Stimulated activated CD4-positive, alpha-beta T cell treated with anti-CD3 and anti-CD28 coated beads, TNF-alpha, amount 100 ng/mL, for 24 hours (primary cell): ENCODE measurements around the gene RPS15.
"Not testable (repeated sequence)": the region's sequence is repeated elsewhere in the genome, so short reads cannot be mapped to it uniquely, and the experiment has no call there.

Experiments
- DNase-seq, 3 experiments: peaks; one replicate each; pipeline ENCODE4 v3.0.0-alpha.2; 2020; ENCODE audit warnings: low read depth in 3 of 3

The RPS15 gene

DNA sequence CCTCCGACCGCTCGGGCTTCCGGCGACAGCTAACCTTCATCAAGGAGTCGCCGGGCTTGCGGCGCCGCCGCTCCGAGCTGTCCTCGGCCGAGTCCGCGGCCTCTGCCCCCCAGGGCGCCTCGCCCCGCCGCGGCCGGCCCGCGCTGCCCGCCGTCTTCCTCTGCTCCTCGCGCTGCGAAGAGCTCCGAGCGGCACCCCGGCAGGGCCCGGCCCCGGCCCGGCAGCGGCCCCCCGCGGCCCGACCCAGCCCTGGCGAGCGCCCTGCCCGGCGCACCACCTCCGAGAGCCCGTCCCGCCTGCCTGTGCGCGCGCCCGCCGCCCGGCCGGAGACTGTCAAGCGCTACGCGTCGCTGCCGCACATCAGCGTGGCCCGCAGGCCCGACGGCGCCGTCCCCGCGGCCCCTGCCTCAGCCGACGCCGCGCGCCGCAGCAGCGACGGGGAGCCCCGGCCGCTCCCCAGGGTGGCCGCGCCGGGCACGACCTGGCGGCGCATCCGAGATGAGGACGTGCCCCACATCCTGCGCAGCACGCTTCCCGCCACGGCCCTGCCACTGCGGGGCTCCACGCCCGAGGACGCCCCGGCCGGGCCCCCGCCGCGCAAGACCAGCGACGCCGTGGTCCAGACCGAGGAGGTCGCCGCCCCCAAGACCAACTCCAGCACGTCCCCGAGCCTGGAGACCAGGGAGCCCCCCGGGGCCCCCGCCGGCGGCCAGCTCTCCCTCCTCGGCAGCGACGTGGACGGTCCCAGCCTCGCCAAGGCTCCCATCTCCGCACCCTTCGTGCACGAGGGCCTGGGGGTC is 31.3 kb downstream of the RPS15 start:
- DNase-seq, result no peak

DNA sequence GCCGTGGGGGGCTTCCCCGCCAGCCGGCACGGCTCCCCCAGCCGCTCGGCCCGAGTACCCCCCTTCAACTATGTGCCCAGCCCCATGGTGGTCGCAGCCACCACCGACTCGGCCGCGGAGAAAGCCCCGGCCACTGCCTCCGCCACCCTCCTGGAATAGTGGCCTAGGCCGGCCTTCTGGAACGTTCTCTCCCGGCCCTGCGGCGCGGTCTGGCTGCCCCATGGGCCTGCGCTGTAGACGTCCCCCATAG is 31.8 kb downstream of the RPS15 start:
- DNase-seq, result no peak

DNA sequence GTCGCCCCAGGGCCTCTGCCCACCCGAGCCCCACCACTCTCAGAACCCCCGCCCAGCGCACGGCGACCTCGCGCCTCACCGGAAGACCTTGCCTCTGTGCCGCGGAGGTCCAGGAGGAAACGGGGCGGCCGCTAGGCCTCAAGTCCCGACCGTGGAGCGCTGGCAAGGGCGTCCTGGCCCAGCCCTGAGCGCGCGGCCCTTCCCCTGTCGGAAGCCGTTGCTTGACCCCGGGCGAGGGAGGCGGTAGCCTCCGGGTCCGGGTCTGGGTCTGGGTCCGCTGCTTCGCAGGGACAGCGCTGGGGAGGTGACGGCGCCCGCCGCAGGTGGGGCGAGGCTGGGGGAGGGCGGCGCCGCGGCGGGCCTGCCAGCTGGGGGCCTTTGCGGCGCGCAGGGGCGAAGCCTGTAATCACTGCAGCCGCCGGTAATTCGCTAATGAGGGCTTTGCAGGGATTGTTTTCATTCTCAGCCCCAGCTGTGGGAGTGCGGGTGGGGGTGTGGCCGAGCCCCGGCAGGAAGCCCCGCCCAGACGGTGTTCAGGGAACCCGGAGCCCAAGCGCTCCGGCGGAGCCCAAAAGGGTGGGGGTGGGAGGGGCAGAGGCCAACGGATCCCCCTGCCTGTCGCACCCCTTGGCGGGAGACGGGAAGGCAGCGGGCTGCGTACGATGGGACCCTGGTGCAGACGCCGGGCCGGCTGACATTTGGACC is 32.3 kb downstream of the RPS15 start:
- peak; percentile 51 to 79 (median 52) for DNase-seq

DNA sequence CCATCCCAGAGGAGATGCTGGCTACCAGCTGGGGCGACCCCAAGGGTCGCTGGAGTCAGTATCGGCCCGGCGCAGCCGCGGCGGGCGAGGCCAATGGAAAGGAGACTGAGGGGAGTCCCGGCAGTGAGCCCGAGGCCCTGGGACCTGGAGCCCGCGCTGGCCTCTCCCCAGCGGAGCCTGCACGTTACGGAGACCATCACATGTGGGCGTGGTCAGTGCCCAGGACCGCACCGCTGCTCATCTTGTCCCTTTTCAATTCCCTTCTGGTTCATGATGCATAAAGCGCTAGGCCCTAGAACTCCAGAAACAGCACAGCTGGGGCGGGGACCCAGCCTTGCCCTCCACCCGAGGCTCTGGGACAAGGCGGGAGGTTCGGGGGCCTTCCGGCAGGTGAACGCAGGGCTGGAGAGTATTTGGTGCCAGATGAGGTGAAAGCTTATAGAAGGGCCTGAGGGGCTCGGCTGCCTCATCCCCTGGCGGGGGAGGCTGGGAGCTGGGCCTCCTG is 32.9 kb downstream of the RPS15 start:
- no peak for DNase-seq

DNA sequence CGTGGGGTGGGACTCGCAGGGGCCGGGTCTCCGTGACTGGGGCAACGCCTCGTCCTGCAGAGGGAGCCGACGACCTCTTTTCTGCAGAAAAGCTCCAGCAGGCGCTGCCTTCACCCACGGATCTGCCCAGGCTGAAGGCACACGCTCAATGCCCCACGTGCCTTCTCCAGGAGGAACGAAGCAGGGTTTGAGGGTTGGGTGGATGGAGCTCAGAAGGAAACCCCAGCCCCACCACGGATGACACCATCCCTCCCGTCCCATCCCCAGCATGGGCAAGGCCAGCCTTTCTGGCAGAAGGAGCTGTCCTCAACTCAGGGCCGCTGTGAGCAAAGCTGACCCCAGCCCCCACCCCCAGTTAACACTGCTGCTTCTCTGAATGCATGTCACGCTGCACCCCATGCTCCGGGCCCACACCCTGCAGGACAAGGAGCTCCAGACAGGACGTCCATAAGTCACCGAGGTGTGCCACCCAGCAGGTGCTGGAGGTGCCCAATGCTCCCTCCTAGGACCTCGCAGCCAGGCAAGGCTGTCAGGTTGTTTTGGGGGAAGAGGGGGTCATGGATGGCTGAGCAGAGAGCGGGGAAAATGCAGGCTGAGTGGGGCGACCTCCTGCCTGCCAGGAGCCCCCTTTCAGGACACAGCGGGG is 33.4 kb downstream of the RPS15 start:
- DNase-seq, result no peak

DNA sequence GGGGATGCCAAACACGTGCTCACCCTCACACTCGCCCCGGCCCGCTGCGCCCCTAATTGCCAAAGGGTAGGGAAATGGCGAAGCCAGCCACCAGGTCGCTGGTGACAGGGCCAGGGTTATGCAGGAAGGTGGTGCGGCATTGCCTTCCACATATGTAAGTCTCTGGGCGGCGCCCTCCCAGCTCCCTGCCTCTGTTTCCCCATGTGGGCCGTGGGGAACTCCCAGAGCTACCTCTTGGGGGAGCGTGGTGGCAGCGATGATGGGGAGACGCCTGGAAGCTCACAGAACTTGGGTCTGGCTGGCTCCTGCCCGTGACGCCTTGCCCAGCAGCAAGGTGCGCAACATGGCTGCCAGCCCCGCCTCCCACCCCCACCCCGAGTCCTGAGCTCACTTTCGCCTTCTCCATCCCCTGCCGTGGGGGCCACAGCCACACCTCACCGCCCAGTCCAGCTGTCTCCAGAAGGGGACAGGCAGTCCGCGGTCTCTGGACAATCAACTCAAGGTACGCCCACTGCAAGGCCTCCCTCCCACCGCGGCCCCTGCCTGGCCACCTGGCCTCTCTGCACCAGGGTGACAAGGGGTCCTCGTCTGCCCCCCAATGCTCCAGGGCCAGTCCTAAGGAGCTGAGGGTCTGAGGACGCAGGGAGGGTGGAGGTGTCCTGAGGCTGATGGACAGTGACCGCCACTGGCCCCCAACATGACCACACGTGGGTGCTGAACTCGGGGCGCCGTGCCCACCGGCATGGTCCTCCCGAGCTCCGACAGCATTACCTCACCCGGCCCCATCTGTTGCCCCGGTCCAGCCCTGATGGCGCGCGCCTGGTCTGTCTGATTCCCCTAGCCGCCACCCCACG is 34.3 kb downstream of the RPS15 start:
- no peak for DNase-seq

DNA sequence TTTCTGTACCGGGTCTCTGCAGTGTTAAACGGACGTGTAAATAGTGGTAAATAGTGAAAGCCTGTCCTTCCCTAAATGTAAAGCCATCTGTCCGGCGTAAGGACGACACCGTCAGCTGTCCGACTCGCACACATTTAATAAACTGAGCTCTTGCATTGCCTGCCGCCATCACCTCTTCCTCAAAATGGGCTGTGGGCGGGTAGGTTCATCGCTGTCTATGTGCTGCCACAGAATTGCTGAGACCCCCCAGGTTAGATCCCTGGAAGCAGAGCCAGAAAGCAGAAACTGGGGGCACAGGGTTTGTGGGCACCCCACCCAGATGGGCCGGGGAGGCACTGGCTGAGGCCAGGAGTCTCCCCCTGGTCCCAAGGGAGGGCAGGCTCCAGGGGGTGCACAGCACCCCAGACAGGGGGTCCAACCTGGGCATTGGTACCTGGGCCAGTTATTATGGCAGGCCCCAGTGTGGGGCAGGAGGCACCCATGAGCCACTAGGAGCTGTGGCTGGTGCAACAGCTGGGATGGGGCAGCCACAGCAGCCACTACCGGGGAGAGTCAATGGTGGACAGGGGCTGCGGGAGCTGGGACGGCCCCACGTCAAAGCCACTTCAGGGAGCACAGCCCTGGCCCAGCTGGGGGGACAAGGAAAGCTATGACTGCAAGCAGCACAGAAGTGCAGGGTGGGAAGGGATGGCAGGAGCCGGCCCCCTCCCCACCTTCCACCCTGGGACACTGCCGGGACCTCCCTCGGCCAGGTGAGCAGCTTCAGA is 35.1 kb downstream of the RPS15 start:
- DNase-seq, result no peak

DNA sequence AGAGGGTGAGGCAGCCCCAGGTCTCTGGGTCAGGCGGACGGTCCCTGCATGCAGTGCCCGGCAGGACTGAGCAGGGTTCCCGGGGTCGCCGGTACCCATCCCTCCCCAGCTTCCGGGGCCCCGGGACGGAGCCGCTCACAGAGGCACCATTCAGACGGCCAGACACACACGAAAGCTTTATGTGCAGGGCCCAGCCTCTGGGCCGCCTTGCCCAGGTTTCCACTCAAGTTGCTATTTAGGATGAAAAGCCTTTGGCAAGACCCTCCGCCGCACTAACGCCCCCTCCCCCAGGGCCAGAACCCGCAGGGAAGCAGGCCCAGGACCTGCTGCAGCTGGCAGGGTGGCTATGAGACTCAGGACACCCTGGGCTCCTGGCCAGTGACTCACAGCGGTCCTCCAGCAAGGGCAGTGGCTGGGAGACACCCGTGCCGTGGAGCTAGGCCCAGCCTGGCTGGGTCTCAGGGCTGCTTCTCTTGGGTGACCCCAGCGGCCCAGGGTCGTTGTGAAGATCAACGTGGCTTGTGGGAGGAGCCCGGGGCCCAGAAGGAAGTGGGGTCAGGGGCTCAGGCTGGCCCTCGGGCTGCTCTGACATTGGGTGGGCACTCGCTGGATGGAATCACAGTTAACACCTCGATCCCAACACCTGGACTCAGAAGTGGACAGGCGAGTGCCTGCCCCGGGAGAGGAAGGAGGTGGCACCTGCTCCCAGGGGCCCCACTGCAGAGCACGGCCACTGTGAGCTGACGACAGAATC is 36.0 kb downstream of the RPS15 start:
- DNase-seq, result no peak

DNA sequence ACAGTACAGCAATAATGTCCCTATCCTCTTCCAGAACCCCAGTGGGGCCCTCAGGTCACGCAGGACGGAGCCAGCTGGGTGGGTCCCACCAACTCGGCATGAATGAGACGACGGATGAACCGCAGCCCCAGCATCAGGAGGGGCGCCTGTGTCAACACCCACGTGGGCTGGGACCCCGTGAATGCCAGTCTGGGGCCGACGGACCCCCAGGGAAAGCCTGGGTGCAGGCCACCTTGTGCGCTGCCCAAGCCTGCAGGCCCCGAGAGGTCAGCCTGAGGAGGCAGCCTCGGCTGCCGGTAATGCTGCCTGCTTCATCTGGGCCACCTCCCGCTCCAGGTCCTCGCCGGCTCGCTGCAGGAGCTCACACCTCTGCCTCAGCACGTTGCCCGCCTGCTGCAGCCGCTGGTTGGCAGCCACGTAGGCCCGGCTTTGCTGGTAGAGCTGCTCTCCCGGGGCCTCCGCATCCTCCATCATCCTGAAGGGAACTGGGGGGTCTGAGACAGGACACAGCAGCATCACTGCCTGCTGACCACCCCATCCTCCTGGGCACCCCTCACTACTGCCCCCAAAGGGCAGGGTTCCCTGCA is 36.7 kb downstream of the RPS15 start:
- no peak for DNase-seq

DNA sequence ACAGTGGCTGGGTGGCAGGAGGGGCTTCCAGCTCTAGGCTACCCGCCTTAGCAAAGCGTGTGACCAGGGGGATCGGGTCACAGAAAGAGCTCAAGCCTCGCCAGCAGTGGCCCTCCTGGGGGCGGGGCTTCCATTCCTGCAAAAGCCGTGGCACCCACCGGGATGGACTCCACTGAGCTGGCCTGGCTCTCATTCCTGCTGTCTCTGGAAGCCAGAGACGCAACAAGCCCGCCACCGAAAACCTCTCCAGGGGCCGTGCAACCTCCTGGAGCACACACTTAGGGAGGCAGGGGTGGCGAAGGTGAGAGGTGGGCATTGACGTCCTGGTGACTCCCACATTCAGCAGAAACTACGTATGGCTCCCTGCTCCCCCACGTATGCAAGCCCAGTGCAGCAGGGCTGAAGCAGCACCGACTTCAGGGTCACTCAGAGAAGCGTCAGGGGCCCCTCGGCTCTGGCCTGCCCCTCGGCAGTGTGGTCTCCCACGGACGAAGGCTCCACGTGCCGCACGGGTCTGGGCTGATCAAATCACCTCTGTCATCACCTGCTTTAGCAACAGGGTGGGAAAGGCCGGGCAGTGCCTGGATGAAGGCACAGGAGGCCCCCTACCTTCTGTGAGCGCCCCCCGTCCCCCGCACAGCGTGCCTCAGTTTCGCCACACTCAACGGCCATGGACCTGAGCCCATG is 37.7 kb downstream of the RPS15 start:
- no peak for DNase-seq

DNA sequence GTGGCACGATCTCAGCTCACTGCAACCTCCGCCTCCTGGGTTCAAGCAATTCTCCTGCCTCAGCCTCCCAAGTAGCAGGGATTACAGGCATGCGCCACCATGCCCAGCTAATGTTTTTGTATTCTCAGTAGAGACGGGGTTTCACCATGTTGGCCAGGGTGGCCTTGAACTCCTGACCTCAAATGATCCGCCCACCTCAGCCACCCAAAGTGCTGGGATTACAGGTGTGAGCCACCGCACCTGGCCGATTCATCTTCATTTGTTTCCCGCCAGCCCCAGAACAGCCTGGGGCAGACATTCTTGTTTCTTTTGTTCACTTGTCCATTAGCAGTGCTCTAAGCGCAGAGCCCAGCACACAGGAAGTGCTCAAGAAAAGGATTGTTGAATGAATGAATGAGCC is 38.9 kb downstream of the RPS15 start:
- not testable (repeated sequence) for DNase-seq

DNA sequence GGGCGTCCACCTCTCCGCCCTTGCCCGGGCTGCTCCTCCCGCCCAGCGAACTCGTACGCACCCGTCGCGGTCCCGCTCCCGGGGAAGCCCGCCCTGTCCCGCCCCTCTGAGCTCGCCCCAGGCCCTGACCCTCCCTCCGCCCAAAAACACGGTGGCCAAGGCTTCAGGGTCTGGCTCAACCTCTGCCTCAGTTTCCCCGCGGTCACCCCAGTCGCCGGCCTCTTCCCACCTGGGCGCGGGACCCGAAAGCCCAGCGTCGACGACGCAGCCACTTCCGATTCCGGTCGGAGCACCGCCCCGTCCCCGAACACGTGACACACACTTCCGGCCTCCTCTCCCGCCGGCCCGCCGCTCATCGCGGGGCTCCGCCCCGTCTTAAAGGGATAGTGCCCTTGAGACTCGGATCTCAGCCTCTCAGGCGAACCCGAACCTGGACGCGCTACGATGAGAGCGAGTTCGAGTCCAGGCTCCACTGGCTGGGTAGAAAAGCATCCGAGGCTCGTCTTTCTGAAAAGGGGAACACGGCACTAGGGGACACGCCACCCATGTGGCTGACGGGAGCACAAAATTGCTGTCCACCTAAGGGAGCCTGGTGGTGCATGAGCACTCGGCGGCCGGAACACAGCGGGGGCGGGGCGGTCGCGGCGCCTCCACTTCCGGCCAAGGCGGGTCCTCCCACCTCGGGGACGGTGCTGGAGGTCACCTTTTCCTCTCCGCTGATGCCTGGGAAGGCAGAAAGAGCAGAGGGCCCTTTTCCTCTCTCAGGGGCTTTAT is 40.9 kb downstream of the RPS15 start, which contains the start of gene C19orf25:
Gene C19orf25, minus strand, starts transcription at position 282 of the 774 bp plus-strand sequence. CDS start 312 bp downstream, outside the sequence.
- DNase-seq, result peak; percentile 85 to 93 (median 86)

DNA sequence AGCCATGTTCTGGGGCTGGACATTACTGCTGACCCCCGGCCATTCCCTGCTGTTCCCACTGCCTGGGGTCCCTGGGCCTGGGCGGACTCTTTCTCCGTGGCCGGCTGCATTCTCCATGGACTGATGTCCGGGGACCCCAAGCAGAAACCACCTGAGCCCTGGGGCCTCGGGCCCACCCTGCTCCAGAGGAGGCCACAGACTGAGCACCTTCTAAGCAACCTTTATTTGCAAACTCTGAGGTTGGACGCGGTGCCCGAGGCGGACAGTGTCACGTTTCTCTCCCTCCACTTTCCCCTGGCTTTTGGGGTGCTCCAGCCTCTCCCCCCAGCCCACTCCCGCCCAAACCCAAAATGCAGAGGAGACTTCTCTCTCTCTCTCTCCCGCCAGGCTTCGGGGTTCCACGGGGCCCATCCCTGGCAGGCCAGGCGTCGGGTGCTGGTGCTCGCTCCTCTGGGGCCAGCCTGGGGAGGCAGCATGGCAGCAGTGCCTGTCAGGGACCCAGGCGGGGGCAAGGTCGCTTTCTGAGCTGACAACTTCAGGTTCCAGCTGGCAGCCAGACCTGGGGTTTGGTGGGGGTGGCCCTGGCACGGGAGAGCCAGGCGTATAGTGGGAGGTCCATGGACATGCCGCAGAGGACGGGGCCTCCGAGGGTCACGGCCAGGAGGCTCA is 43.2 kb downstream of the RPS15 start:
- DNase-seq, result no peak

DNA sequence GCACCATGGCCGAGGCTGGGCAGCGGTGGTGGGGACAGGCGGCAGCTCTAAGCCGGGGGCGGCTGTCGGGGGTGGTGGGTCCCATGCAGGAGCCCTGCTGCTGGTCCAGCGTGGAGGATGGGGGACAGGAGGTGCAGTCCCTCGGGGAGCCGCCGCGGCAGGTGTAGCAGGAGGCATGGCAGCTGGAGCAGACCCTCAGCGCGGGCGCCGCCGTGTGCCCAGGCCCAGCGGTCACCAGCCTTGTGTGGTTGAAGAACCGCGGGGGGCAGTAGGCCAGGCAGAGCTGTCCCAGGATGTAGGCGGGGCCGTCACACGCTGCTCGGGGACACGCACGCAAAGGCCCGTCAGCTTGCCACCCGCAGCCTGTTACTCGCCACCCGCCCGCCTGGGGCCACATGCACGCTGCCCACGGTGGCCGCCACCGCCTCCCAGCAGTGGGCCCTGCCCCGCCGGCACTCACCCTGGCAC is 43.7 kb downstream of the RPS15 start:
- DNase-seq, result no peak

DNA sequence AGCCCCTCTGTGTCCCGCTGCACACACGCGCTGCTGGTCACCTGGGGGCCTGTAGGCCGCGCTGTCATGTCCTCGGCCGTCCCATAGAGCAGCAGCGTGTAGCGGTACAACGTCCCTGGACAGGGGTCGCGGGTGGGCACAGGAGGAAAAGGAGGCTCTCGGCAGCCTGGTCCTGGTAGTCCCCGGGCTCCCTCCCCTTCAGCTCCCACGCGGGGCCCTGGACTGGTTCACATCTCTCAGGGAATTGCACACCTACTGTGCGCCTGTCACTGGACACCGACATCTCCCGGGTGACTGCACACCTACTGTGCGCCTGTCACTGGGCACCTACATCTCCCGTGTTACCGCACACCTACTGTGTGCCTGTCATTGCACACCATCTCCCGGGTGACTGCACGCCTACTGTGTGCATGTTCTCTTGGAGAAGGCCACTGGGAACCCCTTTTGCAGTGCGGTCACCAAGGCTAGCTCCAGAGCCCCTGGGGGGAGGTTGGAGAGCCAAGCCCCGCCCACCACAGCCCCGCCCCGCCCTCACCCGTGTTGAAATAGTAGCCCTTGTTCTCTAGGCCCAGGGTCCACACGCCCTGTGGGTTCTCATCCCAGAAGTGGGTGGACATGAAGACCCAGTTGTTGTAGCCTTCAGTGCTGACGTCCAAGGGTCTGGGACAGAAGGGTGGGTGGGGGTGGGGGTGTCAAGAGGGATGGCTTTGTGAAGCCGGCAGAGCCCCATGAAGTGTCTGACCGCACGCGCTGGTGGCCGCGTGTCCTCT is 44.4 kb downstream of the RPS15 start:
- DNase-seq, result no peak

DNA sequence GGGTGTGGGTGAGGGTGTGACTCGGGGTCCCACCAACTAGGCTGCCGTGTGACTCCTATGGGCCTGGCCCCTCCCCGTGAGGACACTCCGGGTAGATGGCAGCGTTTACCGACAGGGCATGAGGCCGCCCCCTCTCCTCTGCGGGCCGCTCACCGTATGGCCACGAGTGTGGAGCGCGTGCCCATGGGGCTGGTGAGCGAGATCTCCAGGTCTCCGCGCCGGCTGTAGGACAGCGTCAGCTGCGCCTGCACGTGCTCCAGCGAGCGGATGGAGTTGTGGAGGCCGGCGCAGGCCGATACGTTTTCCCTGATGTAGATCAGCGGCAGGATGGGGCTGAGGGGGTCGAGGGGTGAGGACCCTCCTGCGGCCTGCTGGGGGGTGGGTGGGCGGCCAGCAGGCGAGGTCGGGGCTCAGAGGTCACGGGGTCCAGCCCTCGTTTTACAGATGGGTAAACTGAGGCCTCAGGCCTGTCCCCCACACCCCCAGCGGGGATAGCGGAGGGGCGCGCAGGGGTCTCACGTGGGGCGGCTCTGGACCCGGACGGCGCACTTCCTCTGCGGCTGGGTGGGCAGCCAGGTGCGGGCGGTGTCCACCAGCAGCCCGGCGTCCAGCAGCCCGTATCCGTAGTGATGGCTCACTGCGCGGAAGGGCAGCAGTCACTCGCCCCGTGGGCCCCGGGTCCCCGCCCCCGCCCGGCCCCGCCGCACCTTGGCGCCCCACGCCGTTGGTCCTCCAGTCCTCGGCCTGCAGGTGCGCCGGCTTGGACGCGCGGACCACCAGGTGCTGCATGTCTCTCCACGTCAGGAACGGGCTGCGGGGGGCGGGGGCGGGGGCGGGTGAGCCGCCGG is 45.2 kb downstream of the RPS15 start:
- no peak for DNase-seq
